Ishikawa (cell line): ENCODE results near the gene PDCD11.

Source experiments
- CEBPB ChIP-seq: IDR thresholded peaks from 2 replicates; pipeline ENCODE4 v1.6.1; 2012
- CREB1 ChIP-seq: IDR thresholded peaks from 2 replicates; pipeline ENCODE4 v1.6.1; 2012; ENCODE audit warnings: low read depth
- EGR1 ChIP-seq: IDR thresholded peaks from 2 replicates; pipeline ENCODE4 v1.6.1; 2012
- EP300 ChIP-seq: IDR thresholded peaks from 2 replicates; pipeline ENCODE4 v1.6.1; 2012; ENCODE audit warnings: borderline replicate concordance
- FOXM1 ChIP-seq: IDR thresholded peaks from 2 replicates; pipeline ENCODE4 v1.6.1; 2012; ENCODE audit warnings: low read depth, borderline replicate concordance
- NFIC ChIP-seq: IDR thresholded peaks from 2 replicates; pipeline ENCODE4 v1.6.1; 2012
- RAD21 ChIP-seq: IDR thresholded peaks from 2 replicates; pipeline ENCODE4 v1.6.1; 2012; ENCODE audit warnings: low read depth
- TAF1 ChIP-seq: IDR thresholded peaks from 2 replicates; pipeline ENCODE4 v1.6.1; 2012; ENCODE audit warnings: low read depth, mild to moderate bottlenecking
- TCF12 ChIP-seq: IDR thresholded peaks from 2 replicates; pipeline ENCODE4 v1.6.1; 2012; ENCODE audit warnings: low read depth
- TEAD4 ChIP-seq: IDR thresholded peaks from 2 replicates; pipeline ENCODE4 v1.6.1; 2012
- YY1 ChIP-seq: IDR thresholded peaks from 2 replicates; pipeline ENCODE4 v1.6.1; 2012; ENCODE audit warnings: low read depth
- ZBTB7A ChIP-seq: IDR thresholded peaks from 2 replicates; pipeline ENCODE4 v1.6.1; 2012; ENCODE audit warnings: low read depth
- TF ChIP-seq, protein P1 (sequence below): IDR thresholded peaks from 2 replicates; pipeline ENCODE4 v1.6.1; 2012
- TF ChIP-seq, protein P2 (sequence below): IDR thresholded peaks from 2 replicates; pipeline ENCODE4 v1.6.1; 2012; ENCODE audit warnings: low read depth, mild to moderate bottlenecking

PDCD11 gene

DNA sequence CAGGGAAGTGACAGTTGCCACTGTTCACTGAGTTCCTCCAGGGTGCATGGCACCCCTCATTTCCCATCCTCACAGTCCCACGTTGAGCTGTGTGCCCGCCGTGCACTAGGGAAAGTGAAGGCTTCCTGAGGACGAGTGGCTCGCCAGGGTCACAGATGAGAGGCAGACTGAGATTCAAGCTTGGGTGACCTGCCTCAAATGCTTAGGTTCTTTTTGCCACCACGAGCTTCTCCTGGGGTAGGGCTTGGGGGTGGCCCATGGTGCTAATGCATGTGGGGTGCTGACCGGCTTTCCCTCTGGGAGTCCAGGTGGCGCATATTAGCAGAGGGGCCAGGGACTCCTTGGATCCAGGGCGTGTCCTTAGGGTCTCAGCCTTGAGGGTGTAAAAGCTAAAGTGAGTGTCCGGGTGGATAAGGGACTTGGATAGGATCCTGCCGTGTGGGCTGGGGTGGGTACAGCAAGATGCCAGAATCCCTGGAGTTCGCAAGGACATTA is 53.8 kb downstream of the PDCD11 start:
- TF ChIP-seq CEBPB (no peak), NFIC (no peak), ZBTB7A (no peak), EP300 (no peak), YY1 (no peak), FOXM1 (no peak), TAF1 (no peak), TCF12 (no peak), EGR1 (no peak), CREB1 (no peak), TEAD4 (no peak), RAD21 (no peak)
- TF ChIP-seq, protein P1, sequence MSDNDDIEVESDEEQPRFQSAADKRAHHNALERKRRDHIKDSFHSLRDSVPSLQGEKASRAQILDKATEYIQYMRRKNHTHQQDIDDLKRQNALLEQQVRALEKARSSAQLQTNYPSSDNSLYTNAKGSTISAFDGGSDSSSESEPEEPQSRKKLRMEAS: no peak
- TF ChIP-seq, protein P2, sequence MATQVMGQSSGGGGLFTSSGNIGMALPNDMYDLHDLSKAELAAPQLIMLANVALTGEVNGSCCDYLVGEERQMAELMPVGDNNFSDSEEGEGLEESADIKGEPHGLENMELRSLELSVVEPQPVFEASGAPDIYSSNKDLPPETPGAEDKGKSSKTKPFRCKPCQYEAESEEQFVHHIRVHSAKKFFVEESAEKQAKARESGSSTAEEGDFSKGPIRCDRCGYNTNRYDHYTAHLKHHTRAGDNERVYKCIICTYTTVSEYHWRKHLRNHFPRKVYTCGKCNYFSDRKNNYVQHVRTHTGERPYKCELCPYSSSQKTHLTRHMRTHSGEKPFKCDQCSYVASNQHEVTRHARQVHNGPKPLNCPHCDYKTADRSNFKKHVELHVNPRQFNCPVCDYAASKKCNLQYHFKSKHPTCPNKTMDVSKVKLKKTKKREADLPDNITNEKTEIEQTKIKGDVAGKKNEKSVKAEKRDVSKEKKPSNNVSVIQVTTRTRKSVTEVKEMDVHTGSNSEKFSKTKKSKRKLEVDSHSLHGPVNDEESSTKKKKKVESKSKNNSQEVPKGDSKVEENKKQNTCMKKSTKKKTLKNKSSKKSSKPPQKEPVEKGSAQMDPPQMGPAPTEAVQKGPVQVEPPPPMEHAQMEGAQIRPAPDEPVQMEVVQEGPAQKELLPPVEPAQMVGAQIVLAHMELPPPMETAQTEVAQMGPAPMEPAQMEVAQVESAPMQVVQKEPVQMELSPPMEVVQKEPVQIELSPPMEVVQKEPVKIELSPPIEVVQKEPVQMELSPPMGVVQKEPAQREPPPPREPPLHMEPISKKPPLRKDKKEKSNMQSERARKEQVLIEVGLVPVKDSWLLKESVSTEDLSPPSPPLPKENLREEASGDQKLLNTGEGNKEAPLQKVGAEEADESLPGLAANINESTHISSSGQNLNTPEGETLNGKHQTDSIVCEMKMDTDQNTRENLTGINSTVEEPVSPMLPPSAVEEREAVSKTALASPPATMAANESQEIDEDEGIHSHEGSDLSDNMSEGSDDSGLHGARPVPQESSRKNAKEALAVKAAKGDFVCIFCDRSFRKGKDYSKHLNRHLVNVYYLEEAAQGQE: no peak

DNA sequence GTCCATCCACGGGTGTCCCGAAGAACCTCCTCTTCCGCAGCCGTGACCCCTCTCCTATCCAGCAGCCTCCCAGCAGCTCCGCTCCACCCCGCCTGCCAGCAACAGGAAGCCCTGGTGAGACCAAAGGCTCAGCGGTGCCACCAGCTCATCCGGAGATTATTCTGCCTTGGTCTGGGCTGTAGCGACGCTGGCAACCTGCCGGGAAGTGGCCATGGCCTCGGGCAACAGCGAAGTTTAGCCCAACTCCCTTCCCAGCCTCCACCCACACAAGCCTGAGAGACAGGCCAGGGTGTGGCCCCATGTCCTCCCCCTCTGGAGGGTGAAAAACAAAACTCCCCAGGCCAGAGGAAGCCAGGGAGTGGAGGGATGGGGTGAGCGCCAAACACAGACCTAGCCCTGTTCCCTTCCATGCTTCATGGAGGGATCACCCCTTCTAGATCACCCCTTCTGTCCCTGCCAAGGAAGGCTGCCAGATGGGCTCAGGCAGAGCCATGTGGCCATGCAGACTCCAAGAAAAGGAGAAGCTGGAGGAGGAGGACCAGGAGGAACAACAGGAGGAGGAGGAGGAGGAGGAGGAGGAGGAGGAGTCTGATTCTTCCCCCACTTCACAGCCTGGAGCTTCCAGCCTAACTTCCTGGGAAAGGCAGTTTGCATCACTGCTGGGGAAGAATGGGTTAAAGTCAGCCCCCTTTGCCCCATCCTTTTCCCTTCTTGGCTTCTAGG is 54.8 kb downstream of the PDCD11 start:
- TF ChIP-seq NFIC: no peak
- TF ChIP-seq, protein P2: no peak
- TF ChIP-seq, protein P1: no peak
- no peak for TF ChIP-seq FOXM1
- no peak for TF ChIP-seq CREB1
- TF ChIP-seq TCF12: no peak
- no peak for TF ChIP-seq YY1
- 0 out of 2 replicates have a peak, but pooled peaks have one; percentile 17 for TF ChIP-seq EGR1

DNA sequence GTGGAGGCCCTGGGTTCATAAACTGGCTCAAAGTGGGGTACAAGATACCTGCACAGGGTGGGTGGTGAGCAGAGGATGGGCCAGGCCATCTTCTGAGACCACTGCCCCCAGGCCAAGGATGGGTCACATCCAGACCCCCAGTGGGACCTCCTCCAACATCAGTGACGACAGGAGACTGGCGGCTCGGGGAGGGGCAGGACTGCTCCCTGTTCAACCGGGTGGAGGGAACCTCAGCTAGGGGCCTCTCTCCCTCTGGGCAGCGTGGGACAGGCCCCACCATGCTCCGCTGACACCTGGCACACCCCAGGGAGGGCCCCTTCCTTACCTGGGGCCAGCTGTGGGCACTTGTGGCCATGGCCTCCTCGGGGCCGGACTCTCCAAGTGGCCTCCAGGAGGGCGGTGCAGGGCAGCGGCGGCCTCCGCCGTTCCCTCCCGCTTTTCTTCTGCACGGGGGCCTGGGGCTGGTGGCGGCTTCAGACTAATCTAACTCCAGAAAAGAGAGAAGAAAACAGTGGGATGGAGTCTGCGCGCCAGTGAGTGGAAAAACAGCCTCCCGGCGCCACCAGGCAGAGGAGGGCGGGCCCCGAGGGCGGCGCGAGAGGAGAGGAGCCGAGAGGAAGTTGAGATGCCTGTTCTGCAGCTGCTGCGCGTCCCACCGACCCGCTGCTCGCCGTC is 55.5 kb downstream of the PDCD11 start, which contains the start of gene CALHM2:
Gene CALHM2, minus strand, starts transcription at position 540 of the 675 bp plus-strand sequence. CDS start 2,429 bp downstream, outside the sequence.
- no peak for TF ChIP-seq TCF12
- no peak for TF ChIP-seq ZBTB7A
- TF ChIP-seq, protein P1: no peak
- TF ChIP-seq CEBPB: no peak
- TF ChIP-seq, protein P2: no peak
- no peak for TF ChIP-seq NFIC
- TF ChIP-seq FOXM1: no peak
- no peak for TF ChIP-seq TEAD4
- no peak for TF ChIP-seq CREB1
- no peak for TF ChIP-seq EP300

DNA sequence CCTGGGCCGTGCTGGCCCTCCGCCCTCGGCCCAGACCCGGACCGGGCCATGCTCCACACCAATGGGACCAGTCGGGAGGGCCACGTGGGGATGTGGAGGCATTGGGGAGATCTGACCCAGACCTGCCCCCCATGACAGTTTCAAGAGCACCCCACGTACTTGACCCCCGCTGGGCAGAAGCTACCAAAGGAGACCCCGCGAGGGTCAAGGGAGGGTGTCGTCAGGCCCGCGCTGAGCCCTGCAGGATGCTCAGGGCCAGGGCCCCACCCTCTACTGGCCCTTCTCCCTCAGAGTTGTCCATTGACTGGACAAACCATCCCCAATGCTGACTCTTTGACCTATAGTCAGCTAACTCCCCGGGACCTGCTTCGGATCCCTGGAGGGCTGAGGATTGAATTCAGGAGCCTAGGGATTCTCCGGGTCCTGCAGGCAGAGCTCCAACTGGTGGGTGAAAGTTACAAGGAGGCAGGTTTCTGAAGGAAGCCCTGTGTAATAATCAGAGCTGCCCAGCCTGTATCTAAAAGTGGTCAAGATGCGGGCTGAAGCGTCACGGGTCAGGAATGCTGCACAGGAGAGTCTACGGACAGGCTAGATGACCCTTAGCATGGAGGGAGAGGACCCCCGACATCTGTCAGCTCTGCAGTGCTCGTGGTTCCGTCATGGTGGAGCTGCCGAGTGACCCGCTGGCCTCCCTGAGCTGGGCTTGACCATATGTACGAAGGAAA is 56.2 kb downstream of the PDCD11 start:
- no peak for TF ChIP-seq EP300
- no peak for TF ChIP-seq TAF1
